ENCODE data around the gene GALNT8. TPM values are rescaled to one million over a fixed set of nuclear protein-coding genes. Genes with fewer than 3 reads are reported as not detected.

The GALNT8 gene
- total RNA-seq, 1 experiment from 2014 or later, result 8.8 TPM

DNA sequence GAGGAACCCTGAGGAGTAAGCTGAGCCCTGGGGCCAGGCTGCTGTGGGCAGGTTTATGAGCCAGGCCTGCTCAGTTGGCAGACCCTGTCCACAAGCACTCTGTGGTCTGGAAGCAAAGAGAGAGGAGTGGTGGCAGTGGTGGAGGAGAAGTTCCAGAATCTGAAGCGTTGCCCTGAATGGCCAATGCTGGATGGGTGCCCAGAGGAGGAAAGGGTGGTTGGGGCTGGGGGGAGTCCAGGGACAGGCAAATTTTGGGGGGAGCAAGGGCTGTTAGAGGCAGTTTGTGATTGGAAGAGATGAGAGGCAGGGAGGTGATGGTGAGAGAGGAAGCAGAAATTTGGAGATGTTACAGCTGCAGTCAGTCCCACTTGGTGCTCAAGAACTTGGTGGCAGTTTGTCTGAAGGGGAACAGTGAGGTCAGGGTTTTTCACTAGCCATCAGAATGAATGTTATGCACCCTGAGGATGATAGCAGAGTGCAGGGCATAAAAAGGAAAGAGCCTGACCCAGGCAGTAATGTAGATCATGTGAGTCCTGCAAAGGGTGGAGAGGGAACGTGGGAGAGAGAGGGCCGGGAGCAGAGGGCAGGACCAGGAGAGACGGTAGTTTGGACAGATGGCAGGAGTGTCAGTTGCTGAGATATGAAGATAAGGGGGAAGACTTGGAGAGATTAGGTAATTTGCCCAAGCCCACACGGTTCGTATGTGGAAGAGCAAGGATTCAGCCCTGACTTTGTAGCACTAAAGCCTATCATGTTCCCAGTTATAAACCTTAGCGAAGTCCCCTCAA lies 51.2 kb downstream of the GALNT8 start:
- POLR2A ChIA-PET, result no interaction called here

DNA sequence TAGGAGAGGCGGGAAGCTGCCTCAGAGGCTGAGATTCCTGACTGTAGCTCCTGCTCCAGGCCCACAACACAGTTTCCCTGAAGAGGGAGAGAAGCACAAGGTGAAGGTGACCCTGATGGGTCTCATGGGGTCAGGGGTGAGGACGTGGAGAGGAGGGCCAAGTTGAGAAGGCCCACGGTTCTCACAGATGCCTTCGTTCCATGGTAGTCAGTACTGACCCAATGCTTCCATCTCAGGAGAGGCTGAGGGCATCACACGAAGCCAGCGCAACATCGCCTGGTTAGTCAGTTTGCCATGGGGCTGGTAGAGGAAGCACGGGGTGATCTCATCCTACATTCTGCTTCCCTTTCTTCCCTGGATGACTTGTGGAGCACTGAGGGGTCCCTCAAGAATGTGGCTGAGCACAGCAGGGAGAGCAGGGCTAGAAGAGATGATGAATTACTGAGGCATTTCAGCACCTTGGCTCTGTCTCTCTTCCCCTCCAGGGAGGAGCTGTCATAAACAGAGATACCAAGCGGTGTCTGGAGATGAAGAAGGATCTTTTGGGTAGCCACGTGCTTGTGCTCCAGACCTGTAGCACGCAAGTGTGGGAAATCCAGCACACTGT lies 51.9 kb downstream of the GALNT8 start:
- Mint-ChIP-seq H3K36me3 (peaks cover 15% of the 10 kb centered on the region; the same call in 1 of the 2 replicates), H3K4me1 (no peaks in the 10 kb centered on the region), H3K27me3 (ENCODE audit: low read depth) (no peaks in the 10 kb centered on the region), H3K9me3 (no peaks in the 10 kb centered on the region), H3K4me3 (no peak overlapping the region), H3K27ac (no peak overlapping the region)
- POLR2A ChIA-PET, result no interaction called here
- DNase-seq (ENCODE audit: low spot score) (no peak), ATAC-seq (no peak)
- CTCF ChIA-PET, result no interaction called here
- TF ChIP-seq, protein P1, sequence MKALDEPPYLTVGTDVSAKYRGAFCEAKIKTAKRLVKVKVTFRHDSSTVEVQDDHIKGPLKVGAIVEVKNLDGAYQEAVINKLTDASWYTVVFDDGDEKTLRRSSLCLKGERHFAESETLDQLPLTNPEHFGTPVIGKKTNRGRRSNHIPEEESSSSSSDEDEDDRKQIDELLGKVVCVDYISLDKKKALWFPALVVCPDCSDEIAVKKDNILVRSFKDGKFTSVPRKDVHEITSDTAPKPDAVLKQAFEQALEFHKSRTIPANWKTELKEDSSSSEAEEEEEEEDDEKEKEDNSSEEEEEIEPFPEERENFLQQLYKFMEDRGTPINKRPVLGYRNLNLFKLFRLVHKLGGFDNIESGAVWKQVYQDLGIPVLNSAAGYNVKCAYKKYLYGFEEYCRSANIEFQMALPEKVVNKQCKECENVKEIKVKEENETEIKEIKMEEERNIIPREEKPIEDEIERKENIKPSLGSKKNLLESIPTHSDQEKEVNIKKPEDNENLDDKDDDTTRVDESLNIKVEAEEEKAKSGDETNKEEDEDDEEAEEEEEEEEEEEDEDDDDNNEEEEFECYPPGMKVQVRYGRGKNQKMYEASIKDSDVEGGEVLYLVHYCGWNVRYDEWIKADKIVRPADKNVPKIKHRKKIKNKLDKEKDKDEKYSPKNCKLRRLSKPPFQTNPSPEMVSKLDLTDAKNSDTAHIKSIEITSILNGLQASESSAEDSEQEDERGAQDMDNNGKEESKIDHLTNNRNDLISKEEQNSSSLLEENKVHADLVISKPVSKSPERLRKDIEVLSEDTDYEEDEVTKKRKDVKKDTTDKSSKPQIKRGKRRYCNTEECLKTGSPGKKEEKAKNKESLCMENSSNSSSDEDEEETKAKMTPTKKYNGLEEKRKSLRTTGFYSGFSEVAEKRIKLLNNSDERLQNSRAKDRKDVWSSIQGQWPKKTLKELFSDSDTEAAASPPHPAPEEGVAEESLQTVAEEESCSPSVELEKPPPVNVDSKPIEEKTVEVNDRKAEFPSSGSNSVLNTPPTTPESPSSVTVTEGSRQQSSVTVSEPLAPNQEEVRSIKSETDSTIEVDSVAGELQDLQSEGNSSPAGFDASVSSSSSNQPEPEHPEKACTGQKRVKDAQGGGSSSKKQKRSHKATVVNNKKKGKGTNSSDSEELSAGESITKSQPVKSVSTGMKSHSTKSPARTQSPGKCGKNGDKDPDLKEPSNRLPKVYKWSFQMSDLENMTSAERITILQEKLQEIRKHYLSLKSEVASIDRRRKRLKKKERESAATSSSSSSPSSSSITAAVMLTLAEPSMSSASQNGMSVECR (CRISPR knock-in tag; IDR thresholded peaks at IDR 0.05; ENCODE audit: borderline replicate concordance), result no peak

More for the DNA sequence above, 51.2 kb downstream of the GALNT8 start:
- no peak overlapping the region for H3K4me3 Mint-ChIP-seq
- H3K9me3 Mint-ChIP-seq, result no peaks in the 10 kb centered on the region
- no peaks in the 10 kb centered on the region for H3K4me1 Mint-ChIP-seq
- CTCF ChIA-PET, result no interaction called here
- DNase-seq (ENCODE audit: low spot score) (no peak), ATAC-seq (no peak)
- TF ChIP-seq, protein P2, sequence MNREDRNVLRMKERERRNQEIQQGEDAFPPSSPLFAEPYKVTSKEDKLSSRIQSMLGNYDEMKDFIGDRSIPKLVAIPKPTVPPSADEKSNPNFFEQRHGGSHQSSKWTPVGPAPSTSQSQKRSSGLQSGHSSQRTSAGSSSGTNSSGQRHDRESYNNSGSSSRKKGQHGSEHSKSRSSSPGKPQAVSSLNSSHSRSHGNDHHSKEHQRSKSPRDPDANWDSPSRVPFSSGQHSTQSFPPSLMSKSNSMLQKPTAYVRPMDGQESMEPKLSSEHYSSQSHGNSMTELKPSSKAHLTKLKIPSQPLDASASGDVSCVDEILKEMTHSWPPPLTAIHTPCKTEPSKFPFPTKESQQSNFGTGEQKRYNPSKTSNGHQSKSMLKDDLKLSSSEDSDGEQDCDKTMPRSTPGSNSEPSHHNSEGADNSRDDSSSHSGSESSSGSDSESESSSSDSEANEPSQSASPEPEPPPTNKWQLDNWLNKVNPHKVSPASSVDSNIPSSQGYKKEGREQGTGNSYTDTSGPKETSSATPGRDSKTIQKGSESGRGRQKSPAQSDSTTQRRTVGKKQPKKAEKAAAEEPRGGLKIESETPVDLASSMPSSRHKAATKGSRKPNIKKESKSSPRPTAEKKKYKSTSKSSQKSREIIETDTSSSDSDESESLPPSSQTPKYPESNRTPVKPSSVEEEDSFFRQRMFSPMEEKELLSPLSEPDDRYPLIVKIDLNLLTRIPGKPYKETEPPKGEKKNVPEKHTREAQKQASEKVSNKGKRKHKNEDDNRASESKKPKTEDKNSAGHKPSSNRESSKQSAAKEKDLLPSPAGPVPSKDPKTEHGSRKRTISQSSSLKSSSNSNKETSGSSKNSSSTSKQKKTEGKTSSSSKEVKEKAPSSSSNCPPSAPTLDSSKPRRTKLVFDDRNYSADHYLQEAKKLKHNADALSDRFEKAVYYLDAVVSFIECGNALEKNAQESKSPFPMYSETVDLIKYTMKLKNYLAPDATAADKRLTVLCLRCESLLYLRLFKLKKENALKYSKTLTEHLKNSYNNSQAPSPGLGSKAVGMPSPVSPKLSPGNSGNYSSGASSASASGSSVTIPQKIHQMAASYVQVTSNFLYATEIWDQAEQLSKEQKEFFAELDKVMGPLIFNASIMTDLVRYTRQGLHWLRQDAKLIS (CRISPR knock-in tag; IDR thresholded peaks at IDR 0.05; ENCODE audit: borderline replicate concordance), result no peak
- TF ChIP-seq ZNF671 (CRISPR knock-in tag; IDR thresholded peaks at IDR 0.05) (no peak), ZNF396 (CRISPR knock-in tag; IDR thresholded peaks at IDR 0.05; ENCODE audit: borderline replicate concordance) (no peak), RELA (CRISPR knock-in tag; IDR thresholded peaks at IDR 0.05; ENCODE audit: borderline replicate concordance) (no peak), FOXK1 (CRISPR knock-in tag; IDR thresholded peaks at IDR 0.05) (no peak), NR1H2 (CRISPR knock-in tag; IDR thresholded peaks at IDR 0.05) (no peak), JAZF1 (CRISPR knock-in tag; IDR thresholded peaks at IDR 0.05) (no peak)
- TF ChIP-seq, protein P3, sequence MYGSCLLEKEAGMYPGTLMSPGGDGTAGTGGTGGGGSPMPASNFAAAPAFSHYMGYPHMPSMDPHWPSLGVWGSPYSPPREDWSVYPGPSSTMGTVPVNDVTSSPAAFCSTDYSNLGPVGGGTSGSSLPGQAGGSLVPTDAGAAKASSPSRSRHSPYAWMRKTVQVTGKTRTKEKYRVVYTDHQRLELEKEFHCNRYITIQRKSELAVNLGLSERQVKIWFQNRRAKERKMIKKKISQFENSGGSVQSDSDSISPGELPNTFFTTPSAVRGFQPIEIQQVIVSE (CRISPR knock-in tag; IDR thresholded peaks at IDR 0.05; ENCODE audit: borderline replicate concordance), result no peak
- TF ChIP-seq, protein P4, sequence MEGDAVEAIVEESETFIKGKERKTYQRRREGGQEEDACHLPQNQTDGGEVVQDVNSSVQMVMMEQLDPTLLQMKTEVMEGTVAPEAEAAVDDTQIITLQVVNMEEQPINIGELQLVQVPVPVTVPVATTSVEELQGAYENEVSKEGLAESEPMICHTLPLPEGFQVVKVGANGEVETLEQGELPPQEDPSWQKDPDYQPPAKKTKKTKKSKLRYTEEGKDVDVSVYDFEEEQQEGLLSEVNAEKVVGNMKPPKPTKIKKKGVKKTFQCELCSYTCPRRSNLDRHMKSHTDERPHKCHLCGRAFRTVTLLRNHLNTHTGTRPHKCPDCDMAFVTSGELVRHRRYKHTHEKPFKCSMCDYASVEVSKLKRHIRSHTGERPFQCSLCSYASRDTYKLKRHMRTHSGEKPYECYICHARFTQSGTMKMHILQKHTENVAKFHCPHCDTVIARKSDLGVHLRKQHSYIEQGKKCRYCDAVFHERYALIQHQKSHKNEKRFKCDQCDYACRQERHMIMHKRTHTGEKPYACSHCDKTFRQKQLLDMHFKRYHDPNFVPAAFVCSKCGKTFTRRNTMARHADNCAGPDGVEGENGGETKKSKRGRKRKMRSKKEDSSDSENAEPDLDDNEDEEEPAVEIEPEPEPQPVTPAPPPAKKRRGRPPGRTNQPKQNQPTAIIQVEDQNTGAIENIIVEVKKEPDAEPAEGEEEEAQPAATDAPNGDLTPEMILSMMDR (IDR thresholded peaks at IDR 0.05), result no peak
- no peaks in the 10 kb centered on the region for H3K27me3 Mint-ChIP-seq (ENCODE audit: low read depth)
- no peak overlapping the region for H3K27ac Mint-ChIP-seq
- H3K36me3 Mint-ChIP-seq, result peaks cover 15% of the 10 kb centered on the region; the same call in 1 of the 2 replicates
